Adrenal gland (tissue), 12 donors: ENCODE results near the gene EFCC1. TPM values are rescaled to one million over a fixed set of nuclear protein-coding genes. Genes with fewer than 3 reads are reported as not detected.

Experiments
- DNase-seq, 7 donors: peaks; one replicate each; pipeline ENCODE4 v3.0.0-alpha.2; 2019 to 2020
- H3K27ac ChIP-seq, 5 donors: fragments of 200-600 bp; sonication (generic) in 4 of 5; 1 replicate in 3 of 5; 2 replicates in 2 of 5; pipeline versions ENCODE4 v1.5.1 to v1.8.0; 2016 to 2020; ENCODE audit warnings: mild to moderate bottlenecking in 1 of 5
- H3K27me3 ChIP-seq: fragments of 200-600 bp; 2 replicates; pipeline ENCODE4 v1.8.0; 2021
- H3K36me3 ChIP-seq, 2 donors: fragments of 200-600 bp; replicated peaks in 1 of 2; 1 replicate in 1 of 2; 2 replicates in 1 of 2; pipeline versions ENCODE4 v1.5.1 to v1.8.0; 2018 to 2022
- H3K4me1 ChIP-seq, 2 donors: fragments of 200-600 bp; replicated peaks in 1 of 2; 1 replicate in 1 of 2; 2 replicates in 1 of 2; pipeline versions ENCODE4 v1.5.1 to v1.8.0; 2018 to 2021
- H3K4me3 ChIP-seq, 4 donors: fragments of 200-600 bp; sonication (generic) in 3 of 4; one replicate each; pipeline ENCODE4 v1.5.1; 2016 to 2018
- H3K9me3 ChIP-seq, 3 donors: fragments of 200-600 bp; sonication (generic) in 1 of 3; replicated peaks in 1 of 3; 1 replicate in 2 of 3; 2 replicates in 1 of 3; pipeline versions ENCODE4 v1.5.1 to v1.8.0; 2016 to 2021
- CTCF ChIP-seq, 6 experiments: fragments of 450-650 bp in 4 of 6; fragments of 200-600 bp in 2 of 6; sonication (generic) in 1 of 6; IDR thresholded peaks; 1 replicate in 5 of 6; 2 replicates in 1 of 6; pipeline versions ENCODE4 v1.5.1 to v1.8.0; 2016 to 2021; ENCODE audit warnings: antibody characterized with exemption in 6 of 6, mild to moderate bottlenecking in 2 of 6, moderate library complexity in 1 of 6
- POLR2A ChIP-seq, 2 donors: fragments of 450-650 bp; IDR thresholded peaks; one replicate each; pipeline ENCODE4 v1.6.1; 2017; ENCODE audit warnings: antibody characterized with exemption in 2 of 2, mild to moderate bottlenecking in 2 of 2, moderate library complexity in 1 of 2
- WGBS, 4 donors: extraction: QIAGEN DNeasy Blood & Tissue Kit in 2 of 4; methylation state at CpG; one replicate each; pipeline versions ENCODE4 v1.1.5 to v1.1.7; 2013 to 2017; 5-methylcytosine and 5-hydroxymethylcytosine counted together
- intact Hi-C, 2 donors: fragments of 100-400 bp; cut with DNase I; formaldehyde crosslinking; loops; one replicate each; pipeline versions ENCODE4 v1.14.1 to v1.15.0; 2022 to 2023
- polyA plus RNA-seq, 3 donors: library from polyadenylated mRNA; stranded (reverse); fragments of 200-250 nt in 2 of 3; fragments of 350-450 nt in 1 of 3; fragmentation: Illumina TruSeq in 1 of 3; extraction: RNeasy Lipid Tissue Mini Kit (QIAGEN cat#74804) in 1 of 3; gene quantifications; one replicate each; pipeline ENCODE4 v1.2.3, GENCODE V29; 2013 to 2014
- total RNA-seq, 9 donors: library from RNA; depleted of rRNA in 4 of 9; stranded (reverse); fragments of >200 nt in 4 of 9; fragments of 120-200 nt in 1 of 9; fragmentation: NEBNext Ultra II Directional in 1 of 9; extraction: Animal tissue kit (Norgen Biotek cat#: 25700) in 1 of 9; gene quantifications; one replicate each; pipeline versions ENCODE4 v1.1.0 to v1.2.4, GENCODE V29; 2013 to 2023
- donor health status: healthy with polysubstance abuse.
- donor health status: Bipolar disorder and iron deficiency.
- donor health status: DM: yes; HTN: yes; CAD: no.
- donor health status: DM: no; HTN: no; CAD: no.
- donor health status: DM: no; HTN: no; CAD: no.
- donor health status: DM: yes; HTN: yes; CAD: no.

The EFCC1 gene
- total and polyA plus RNA-seq, 12 donors, result 0.46 to 6.0 (median 1.8) TPM

GRCh38 chr3:129050556-129051295 is 49.6 kb downstream of the EFCC1 start:
- Histone ChIP-seq H3K36me3 (no peaks in the 10 kb centered on the region), H3K27ac (no peak overlapping the region), H3K4me1 (peaks cover 0 to 10% of the 10 kb centered on the region in 2 donors), H3K27me3 (peaks cover 7% of the 10 kb centered on the region), H3K9me3 (no peaks in the 10 kb centered on the region), H3K4me3 (no peak overlapping the region)
- DNase-seq, result no peak
- TF ChIP-seq CTCF (IDR thresholded peaks at IDR 0.05) (no peak), POLR2A (IDR thresholded peaks at IDR 0.05) (no peak)
- intact Hi-C loops, result loop anchor here (10.0 kb wide), 2 partner anchors 194 to 204 kb away; partner anchors contain the start of gene COPG1 (in 1 of the 2)
- 72 to 88% (median 82%) methylated on average over 7 to 12 of the region's 12 CpGs for WGBS, 4 donors

GRCh38 chr3:129051871-129052340 is 50.8 kb downstream of the EFCC1 start:
- Histone ChIP-seq H3K27me3 (no peaks in the 10 kb centered on the region), H3K4me1 (peaks cover 0 to 4% of the 10 kb centered on the region in 2 donors), H3K36me3 (no peaks in the 10 kb centered on the region), H3K9me3 (no peaks in the 10 kb centered on the region), H3K4me3 (no peak overlapping the region), H3K27ac (no peak overlapping the region)
- intact Hi-C loops, result loop anchor here (10.0 kb wide), 2 partner anchors 193 to 203 kb away; partner anchors contain the start of gene COPG1 (in 1 of the 2)
- DNase-seq, result no peak
- WGBS, 4 donors, result 44 to 58% (median 50%) methylated on average over 3 to 5 of the region's 5 CpGs
- no peak for TF ChIP-seq POLR2A (IDR thresholded peaks at IDR 0.05)
- no peak for TF ChIP-seq CTCF (IDR thresholded peaks at IDR 0.05)

GRCh38 chr3:129052675-129053074 is 51.6 kb downstream of the EFCC1 start:
- Histone ChIP-seq H3K27ac (peak overlapping the region in 2 of 5 donors; percentile 24 to 49), H3K4me1 (peaks cover 0 to 4% of the 10 kb centered on the region in 2 donors), H3K9me3 (no peaks in the 10 kb centered on the region), H3K4me3 (no peak overlapping the region), H3K36me3 (no peaks in the 10 kb centered on the region), H3K27me3 (no peaks in the 10 kb centered on the region)
- no peak for TF ChIP-seq CTCF (IDR thresholded peaks at IDR 0.05)
- TF ChIP-seq POLR2A (IDR thresholded peaks at IDR 0.05), result no peak
- intact Hi-C loops, result loop anchor here (10.0 kb wide), 2 partner anchors 192 to 202 kb away; partner anchors contain the start of gene COPG1 (in 1 of the 2)
- WGBS, 4 donors, result 69 to 79% (median 77%) methylated on average over 6 of the region's 6 CpGs
- DNase-seq, result peak in 1 of 7 donors; percentile 56

- Histone ChIP-seq H3K27me3 (no peaks in the 10 kb centered on the region), H3K27ac (no peak overlapping the region), H3K9me3 (no peaks in the 10 kb centered on the region), H3K4me3 (no peak overlapping the region), H3K4me1 (peaks cover 0 to 4% of the 10 kb centered on the region in 2 donors), H3K36me3 (no peaks in the 10 kb centered on the region)
- intact Hi-C loops, result loop anchor here (10.0 kb wide), 2 partner anchors 190 to 200 kb away; partner anchors contain the start of gene COPG1 (in 1 of the 2)
- WGBS, 4 donors, result 54 to 88% (median 85%) methylated on average over 3 of the region's 3 CpGs
- TF ChIP-seq POLR2A (IDR thresholded peaks at IDR 0.05) (no peak), CTCF (IDR thresholded peaks at IDR 0.05) (no peak)
- DNase-seq, result no peak
These were observed 53.6 kb downstream of the EFCC1 start for GRCh38 chr3:129054605-129055104.
